Osteoblast (primary cell): ENCODE measurements around the gene CLEC18B. TPM values are rescaled to one million over a fixed set of nuclear protein-coding genes. Genes with fewer than 3 reads are reported as not detected.
"Not testable (repeated sequence)": the region's sequence is repeated elsewhere in the genome, so short reads cannot be mapped to it uniquely, and the experiment has no call there.

Experiments used
- DNase-seq: peaks from one replicate; pipeline ENCODE4 v3.0.0; 2011; ENCODE audit warnings: low spot score, mixed read lengths; ENCODE audit not compliant: insufficient read length; ENCODE audit errors: missing footprints
- H2AFZ ChIP-seq: 2 replicates; pipeline ENCODE4 v1.6.0; 2011; ENCODE audit warnings: mild to moderate bottlenecking, low read length
- H3K27ac ChIP-seq: 2 replicates; pipeline ENCODE4 v1.5.1; 2011; ENCODE audit warnings: mild to moderate bottlenecking, low read depth, low read length, moderate library complexity
- H3K27me3 ChIP-seq: 2 replicates; pipeline ENCODE4 v1.6.0; 2012; ENCODE audit warnings: mild to moderate bottlenecking, control low read depth, inconsistent platforms, low read length, moderate library complexity; ENCODE audit not compliant: insufficient read depth
- H3K36me3 ChIP-seq: 2 replicates; pipeline ENCODE4 v1.5.1; 2011; ENCODE audit warnings: mild to moderate bottlenecking, low read length, control low read depth, moderate library complexity; ENCODE audit not compliant: insufficient read depth
- H3K4me1 ChIP-seq: 2 replicates; pipeline ENCODE4 v1.5.1; 2011; ENCODE audit warnings: mild to moderate bottlenecking, low read length, control low read depth, moderate library complexity; ENCODE audit not compliant: insufficient read depth
- H3K4me2 ChIP-seq: 2 replicates; pipeline ENCODE4 v1.6.0; 2011; ENCODE audit warnings: mild to moderate bottlenecking, low read length; ENCODE audit not compliant: insufficient read depth
- H3K4me3 ChIP-seq: fragments of 200-600 bp; sonication (generic); 3 replicates; pipeline ENCODE4 v1.5.1; 2012; ENCODE audit warnings: mild to moderate bottlenecking, low read length, inconsistent platforms; ENCODE audit not compliant: insufficient read depth
- H3K79me2 ChIP-seq: 2 replicates; pipeline ENCODE4 v1.6.0; 2012; ENCODE audit warnings: mild to moderate bottlenecking, low read length, control low read depth, inconsistent platforms; ENCODE audit not compliant: insufficient read depth
- H3K9me3 ChIP-seq: 2 replicates; pipeline ENCODE4 v1.5.1; 2011; ENCODE audit warnings: low read depth, low read length, control low read depth
- H4K20me1 ChIP-seq: 2 replicates; pipeline ENCODE4 v1.6.0; 2012; ENCODE audit warnings: mild to moderate bottlenecking, low read length, control low read depth; ENCODE audit not compliant: insufficient read depth
- total RNA-seq: library from RNA; depleted of rRNA; stranded (reverse); fragments of >200 nt; gene quantifications from 2 replicates; pipeline ENCODE4 v1.2.3, GENCODE V29; 2012

Gene CLEC18B
- total RNA-seq, 1 donor = 0.72 TPM

DNA sequence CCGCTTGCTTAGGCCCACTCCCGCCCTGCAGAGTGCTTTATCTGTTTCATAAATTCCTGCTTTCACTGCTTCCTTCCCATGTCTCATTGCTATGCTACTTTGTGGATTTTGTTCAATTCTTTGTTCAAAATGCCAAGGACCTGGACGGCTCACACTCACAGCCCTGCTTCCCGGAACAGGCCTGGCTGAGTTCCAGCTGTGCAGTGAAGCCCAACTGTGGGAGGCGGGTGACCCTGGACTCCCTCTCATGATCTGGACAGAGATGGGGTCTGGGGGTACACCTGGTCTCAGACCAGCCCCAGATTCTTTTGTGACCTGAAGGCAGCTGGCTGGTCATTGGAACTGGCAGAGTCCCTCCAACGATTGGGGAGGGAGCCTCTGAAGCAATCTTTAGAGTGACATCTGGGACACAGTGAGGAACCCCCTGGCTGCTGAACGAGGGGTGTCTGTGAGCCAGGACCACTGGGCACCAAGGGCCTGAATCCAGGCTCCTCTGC, 24.7 kb downstream of the CLEC18B start:
- not testable (repeated sequence) for H3K27me3 ChIP-seq, H3K36me3 ChIP-seq, H3K27ac ChIP-seq, H4K20me1 ChIP-seq, DNase-seq, H3K9me3 ChIP-seq, H3K79me2 ChIP-seq, H3K4me2 ChIP-seq, H2AFZ ChIP-seq, H3K4me3 ChIP-seq, H3K4me1 ChIP-seq

DNA sequence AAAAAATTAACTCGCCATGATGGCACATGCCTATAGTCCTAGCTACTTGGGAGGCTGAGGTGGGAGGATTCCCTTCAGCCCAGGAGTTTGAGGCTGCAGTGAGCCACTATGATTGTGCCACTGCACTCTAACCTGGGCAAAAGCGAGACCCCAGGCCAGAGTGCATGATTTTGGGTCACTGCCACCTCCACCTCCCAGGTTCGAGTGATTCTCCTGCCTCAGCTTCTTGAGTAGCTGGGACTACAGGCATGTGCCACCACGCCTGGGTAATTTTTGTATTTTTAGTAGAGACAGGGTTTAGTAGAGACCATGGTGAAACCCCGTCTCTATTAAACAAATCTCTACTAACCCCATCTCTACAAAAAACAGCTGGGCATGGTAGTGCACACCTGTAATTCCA, 26.7 kb downstream of the CLEC18B start:
- H3K4me2 ChIP-seq, DNase-seq, H3K4me3 ChIP-seq, H2AFZ ChIP-seq, H3K36me3 ChIP-seq, H3K4me1 ChIP-seq, H3K27me3 ChIP-seq, H4K20me1 ChIP-seq, H3K79me2 ChIP-seq, H3K27ac ChIP-seq, H3K9me3 ChIP-seq: not testable (repeated sequence)

- not testable (repeated sequence) for H3K4me1 ChIP-seq, H3K36me3 ChIP-seq, H3K9me3 ChIP-seq, H3K27ac ChIP-seq, H4K20me1 ChIP-seq, H3K4me2 ChIP-seq, H3K27me3 ChIP-seq, DNase-seq, H3K79me2 ChIP-seq, H2AFZ ChIP-seq, H3K4me3 ChIP-seq
Observed at GRCh38 chr16:74394131-74394530, 27.1 kb downstream of the CLEC18B start.

DNA sequence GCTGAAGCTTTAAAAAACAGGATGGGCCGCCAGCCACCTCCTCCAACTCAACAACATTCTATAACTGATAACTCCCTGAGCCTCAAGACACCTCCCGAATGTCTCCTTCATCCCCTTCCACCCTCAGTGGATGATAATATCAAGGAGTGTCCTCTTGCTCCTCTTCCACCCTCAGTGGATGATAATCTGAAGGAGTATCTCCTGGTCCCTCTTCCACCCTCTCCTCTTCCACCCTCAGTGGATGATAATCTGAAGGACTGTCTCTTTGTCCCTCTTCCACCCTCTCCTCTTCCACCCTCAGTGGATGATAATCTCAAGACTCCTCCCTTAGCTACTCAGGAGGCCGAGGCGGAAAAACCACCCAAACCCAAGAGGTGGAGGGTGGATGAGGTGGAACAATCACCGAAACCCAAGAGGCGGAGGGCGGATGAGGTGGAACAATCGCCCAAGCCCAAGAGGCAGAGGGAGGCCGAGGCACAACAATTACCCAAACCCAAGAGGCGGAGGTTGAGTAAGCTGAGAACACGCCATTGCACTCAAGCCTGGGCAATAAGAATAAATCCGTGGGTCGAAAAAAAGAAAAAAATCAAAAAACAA, 29.7 kb downstream of the CLEC18B start:
- not testable (repeated sequence) for H3K4me1 ChIP-seq, H3K4me3 ChIP-seq, H3K4me2 ChIP-seq, H3K79me2 ChIP-seq, DNase-seq, H4K20me1 ChIP-seq, H3K9me3 ChIP-seq, H3K27ac ChIP-seq, H3K27me3 ChIP-seq, H2AFZ ChIP-seq, H3K36me3 ChIP-seq

GRCh38 chr16:74382339-74383034, 38.8 kb downstream of the CLEC18B start:
- not testable (repeated sequence) for DNase-seq, H3K4me3 ChIP-seq, H3K4me2 ChIP-seq, H3K79me2 ChIP-seq, H3K36me3 ChIP-seq, H3K27me3 ChIP-seq, H3K27ac ChIP-seq, H2AFZ ChIP-seq, H3K4me1 ChIP-seq, H3K9me3 ChIP-seq, H4K20me1 ChIP-seq

- H3K4me1 ChIP-seq, H3K79me2 ChIP-seq, H3K4me3 ChIP-seq, H3K9me3 ChIP-seq, H3K36me3 ChIP-seq, H3K4me2 ChIP-seq, H4K20me1 ChIP-seq, DNase-seq, H3K27ac ChIP-seq, H3K27me3 ChIP-seq, H2AFZ ChIP-seq: not testable (repeated sequence)
Observed at GRCh38 chr16:74373847-74374184, 47.5 kb downstream of the CLEC18B start.
